GM12873 (cell line): Measurements from ENCODE around the gene HOXB13.

Experiments used
- CTCF ChIP-seq: IDR thresholded peaks from 2 replicates; pipeline ENCODE4 v1.5.1; 2012; ENCODE audit warnings: low read depth, mild to moderate bottlenecking, moderate library complexity, low read length, control low read depth; ENCODE audit not compliant: insufficient read depth; ENCODE audit errors: missing control alignments

The HOXB13 gene

GRCh38 chr17:48760411-48760810 lies 31.9 kb upstream of the HOXB13 start:
- TF ChIP-seq CTCF, result no peak

- no peak for TF ChIP-seq CTCF
Observed at GRCh38 chr17:48759288-48759687, 30.7 kb upstream of the HOXB13 start.

GRCh38 chr17:48757524-48757961 lies 29.0 kb upstream of the HOXB13 start:
- TF ChIP-seq CTCF, result no peak

- no peak for TF ChIP-seq CTCF
Observed at GRCh38 chr17:48756830-48757251, 28.3 kb upstream of the HOXB13 start.

- no peak for TF ChIP-seq CTCF
Observed at GRCh38 chr17:48755356-48755755, 26.8 kb upstream of the HOXB13 start.

- TF ChIP-seq CTCF, result no peak
Observed at GRCh38 chr17:48754500-48755261, 26.1 kb upstream of the HOXB13 start.

GRCh38 chr17:48753794-48754499 lies 25.4 kb upstream of the HOXB13 start:
- TF ChIP-seq CTCF, result no peak
